Renal cortical epithelial cell (primary cell): ENCODE results near the gene PLAC1. TPM values are rescaled to one million over a fixed set of nuclear protein-coding genes. Genes with fewer than 3 reads are reported as not detected.

Source experiments
- DNase-seq: peaks from one replicate; pipeline ENCODE4 v3.0.0-alpha.2; 2011; ENCODE audit warnings: low read depth
- total RNA-seq: library from RNA; depleted of rRNA; stranded (reverse); fragments of >200 nt; gene quantifications from 2 replicates; pipeline ENCODE4 v1.2.3, GENCODE V29; 2014

PLAC1 gene
- total RNA-seq, 1 donor from 2014 or later: not detected

- DNase-seq: peak; percentile 94
Observed at GRCh38 chrX:134670134-134670924, 12.1 kb upstream of the PLAC1 start.

- peak; percentile 31 for DNase-seq
Observed at GRCh38 chrX:134669378-134670098, 11.3 kb upstream of the PLAC1 start.

GRCh38 chrX:134664202-134664601, 5.9 kb upstream of the PLAC1 start:
- DNase-seq: no peak

DNA sequence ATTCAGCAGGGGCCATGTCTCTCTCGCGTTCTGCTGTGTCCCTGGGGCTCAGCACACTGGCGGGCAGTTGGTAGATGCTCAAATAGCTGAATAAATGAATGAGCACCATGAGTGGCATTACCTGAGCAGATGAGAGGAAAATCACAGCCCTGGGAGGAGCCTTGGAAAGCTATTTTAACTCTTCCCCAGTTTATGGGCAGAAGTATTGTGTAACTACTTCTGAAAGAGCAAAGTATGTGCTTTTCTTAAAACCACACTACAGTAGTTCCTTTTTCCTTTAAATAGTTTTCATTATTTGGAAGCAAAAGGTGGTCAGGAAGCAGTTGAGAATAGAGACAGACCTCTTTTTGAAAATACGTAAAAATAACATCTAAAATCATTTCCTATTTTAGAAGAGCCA, 3.0 kb upstream of the PLAC1 start:
- peak; percentile 40 for DNase-seq

DNA sequence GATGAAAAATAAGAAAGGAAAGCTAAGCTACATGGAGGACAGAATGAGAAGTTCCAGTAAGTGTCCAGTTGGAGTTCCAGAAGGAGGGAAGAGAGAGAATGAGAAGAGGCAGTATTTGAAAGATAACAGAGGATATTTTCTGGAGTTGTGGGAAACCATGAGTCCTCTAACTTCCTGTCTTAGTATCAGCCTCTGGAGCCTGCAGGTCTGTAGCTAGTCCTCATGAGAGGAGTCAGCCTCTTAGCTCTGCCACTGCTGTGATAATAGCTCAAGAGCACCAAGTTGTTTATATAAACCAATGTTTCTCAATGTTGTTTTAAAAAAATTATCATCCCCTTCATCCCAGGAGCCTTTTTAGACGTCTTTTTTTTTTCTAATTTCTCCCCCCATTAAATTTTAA, 2.4 kb upstream of the PLAC1 start:
- no peak for DNase-seq

GRCh38 chrX:134659761-134660160, 1.5 kb upstream of the PLAC1 start:
- no peak for DNase-seq

DNA sequence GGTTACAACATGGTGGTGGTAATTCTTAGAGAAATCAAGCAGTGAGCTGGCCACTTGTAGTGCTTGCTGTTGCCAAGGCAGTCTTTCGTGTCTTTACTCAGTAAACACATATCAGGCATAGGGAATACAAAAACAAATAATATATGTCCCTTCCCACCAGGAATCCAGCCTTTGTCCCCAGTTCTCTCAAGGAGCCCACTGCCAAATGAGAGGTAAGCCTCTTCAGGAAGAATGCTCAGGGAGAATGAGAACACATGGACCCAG, 421 bp upstream of the PLAC1 start:
- no peak for DNase-seq

- DNase-seq: no peak
Observed at GRCh38 chrX:134654398-134655012, 3.8 kb downstream of the PLAC1 start.

DNA sequence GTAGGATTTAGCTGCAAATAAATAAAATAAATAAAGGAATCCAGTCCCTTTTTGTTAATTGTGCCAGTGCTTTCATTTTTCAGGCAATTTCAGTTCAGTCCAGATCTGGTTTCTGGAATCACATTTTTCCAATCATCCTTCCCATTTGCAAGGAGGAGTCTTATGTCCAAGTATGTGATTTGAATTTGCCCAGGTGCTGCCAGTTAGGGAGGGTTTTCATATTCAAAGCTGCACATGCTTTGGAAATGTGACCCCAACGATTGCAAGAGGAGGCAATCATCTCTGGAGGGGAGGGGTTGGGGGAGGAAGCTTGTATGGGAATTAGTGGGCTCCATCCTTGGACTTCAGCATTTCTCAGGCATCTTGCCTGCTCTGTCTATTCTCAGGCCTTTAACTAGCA, 4.4 kb downstream of the PLAC1 start:
- no peak for DNase-seq

DNA sequence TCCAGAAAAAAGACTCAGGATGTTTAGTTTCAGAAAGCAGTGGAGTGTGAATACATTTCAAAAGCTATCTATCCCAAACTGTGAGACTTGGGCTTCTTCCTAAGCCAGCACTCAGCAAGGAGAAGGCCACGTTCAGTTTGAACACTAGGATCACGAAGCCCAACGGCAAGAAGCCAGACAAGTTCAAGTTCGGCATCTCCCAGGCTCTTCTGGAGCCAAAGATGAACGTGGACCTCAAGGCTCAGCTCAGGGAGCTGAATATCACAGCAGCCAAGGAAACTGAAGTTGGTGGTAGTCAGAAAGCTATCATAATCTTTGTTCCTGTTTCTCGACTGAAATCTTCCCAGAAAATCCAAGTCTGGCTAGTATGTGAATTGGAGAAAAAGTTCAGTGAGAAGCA, 7.6 kb downstream of the PLAC1 start:
- DNase-seq: no peak

DNA sequence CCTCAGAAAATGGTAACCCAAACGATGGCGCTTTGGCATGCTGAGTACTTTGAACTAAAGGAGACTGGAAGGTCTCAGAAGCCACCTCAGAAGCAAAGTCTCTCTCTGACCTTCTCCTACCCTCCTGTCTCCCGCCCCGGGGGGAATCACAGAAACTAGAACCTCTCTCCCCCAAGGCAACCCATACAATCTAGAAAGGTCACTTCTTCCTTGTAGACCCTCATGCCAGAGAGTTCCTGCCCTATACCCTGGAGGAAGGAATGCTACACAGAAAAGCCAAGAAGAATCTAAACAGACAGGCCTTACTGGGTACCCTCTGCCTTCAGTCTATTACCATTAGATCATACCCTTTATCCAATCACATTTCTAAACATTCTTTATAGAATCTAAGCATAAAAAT, 8.5 kb downstream of the PLAC1 start:
- DNase-seq: no peak

DNA sequence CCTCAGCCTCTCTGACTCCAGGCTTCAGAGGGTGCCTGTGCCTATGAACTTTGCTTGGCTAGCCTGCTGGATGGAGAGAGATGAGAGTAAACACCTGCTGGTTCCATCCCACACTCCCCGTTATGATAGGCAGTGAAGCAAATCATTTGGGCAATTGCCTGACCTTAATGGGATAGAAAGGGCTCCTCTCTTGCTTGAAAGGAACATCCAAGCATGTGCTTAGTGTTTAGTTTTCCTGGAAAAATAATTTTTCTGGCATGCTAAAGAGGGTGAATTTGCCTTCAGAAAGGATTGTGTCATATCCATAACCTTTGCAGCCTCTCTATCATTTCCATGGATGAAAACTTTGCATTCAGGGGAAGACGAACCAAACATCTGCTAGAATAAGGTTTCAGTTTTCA, 10.8 kb downstream of the PLAC1 start:
- DNase-seq: no peak

DNA sequence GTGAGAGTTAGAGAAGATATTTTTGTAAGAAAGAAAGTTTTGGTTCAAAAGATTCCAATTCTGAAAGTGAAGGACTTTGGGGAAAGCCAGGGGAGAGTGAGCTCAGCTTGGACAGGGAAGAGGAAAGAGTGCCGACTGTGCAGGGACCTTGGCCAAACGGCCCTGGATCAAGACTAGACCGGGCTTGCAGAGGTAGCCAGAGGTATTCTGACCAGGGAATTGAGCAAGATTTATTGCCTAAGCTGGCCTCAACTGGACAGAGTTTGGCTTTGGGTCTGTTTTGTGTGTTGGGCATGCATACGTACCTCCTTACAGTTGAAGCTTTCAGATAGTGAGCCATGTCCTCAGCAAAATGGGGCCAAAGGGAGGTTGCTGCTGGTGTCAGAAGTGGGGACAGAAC, 11.6 kb downstream of the PLAC1 start:
- DNase-seq: no peak

GRCh38 chrX:134645936-134646543, 12.2 kb downstream of the PLAC1 start:
- DNase-seq: no peak

- DNase-seq: no peak
Observed at GRCh38 chrX:134642386-134642785, 15.9 kb downstream of the PLAC1 start.

DNA sequence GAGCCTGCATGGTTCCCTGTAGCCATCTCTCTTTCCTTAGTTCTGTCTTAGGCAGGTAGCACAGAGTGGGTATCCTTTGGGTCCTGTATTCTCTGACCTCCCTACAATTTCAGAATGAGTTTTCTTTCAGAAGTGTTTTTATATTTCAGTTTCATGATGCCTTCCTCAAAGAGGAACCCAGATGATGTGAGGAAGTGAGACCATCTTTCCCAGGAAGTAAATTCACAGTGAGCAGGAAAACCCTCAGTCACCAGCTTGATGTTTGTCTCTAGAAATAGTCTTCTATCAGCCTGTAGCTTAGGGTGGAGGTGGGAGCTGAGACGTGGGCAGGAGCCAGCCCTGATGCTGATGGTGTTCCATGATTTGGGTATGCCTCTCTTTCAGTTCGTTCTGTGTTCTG, 16.9 kb downstream of the PLAC1 start:
- no peak for DNase-seq

- no peak for DNase-seq
Observed at GRCh38 chrX:134640914-134641313, 17.4 kb downstream of the PLAC1 start.

GRCh38 chrX:134636851-134637250, 21.4 kb downstream of the PLAC1 start:
- DNase-seq: no peak

DNA sequence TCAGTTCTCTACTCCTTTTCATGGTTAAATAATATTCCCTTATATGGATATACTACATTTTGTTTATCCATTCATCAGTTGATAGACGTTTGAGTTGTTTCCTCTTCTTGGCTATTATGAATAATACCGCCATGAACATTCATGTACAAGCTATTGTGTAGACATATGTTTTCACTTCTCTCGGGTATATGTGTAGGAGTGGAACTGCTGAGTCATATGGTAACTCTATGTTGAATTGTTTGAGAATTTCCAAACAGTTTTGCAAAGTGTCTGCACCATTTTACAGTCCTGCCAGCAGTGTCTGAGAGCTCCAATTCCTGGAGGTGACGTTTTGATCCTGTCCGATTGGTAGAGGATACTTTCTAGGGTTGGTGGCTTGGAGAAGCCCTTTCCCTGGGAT, 23.6 kb downstream of the PLAC1 start:
- no peak for DNase-seq

DNA sequence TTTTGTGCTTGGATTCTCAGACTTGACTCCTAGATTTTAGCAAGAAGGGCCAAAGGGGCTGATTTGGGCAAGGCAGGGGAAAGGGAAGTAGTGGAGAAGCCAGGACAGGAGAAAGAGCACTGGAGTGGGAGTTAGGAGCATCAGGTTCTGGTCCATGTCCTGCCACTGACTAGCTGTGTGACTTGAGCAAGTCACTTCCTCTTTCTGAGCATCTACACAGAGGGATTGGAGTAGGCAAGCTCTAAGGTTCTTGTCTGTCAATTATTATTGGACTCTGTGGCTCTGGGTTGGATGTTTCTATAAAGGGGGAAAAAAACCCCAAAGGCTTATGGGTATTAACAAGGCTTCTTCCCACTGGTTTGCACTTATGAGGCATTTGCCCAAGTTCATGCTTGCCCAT, 24.4 kb downstream of the PLAC1 start:
- no peak for DNase-seq

DNA sequence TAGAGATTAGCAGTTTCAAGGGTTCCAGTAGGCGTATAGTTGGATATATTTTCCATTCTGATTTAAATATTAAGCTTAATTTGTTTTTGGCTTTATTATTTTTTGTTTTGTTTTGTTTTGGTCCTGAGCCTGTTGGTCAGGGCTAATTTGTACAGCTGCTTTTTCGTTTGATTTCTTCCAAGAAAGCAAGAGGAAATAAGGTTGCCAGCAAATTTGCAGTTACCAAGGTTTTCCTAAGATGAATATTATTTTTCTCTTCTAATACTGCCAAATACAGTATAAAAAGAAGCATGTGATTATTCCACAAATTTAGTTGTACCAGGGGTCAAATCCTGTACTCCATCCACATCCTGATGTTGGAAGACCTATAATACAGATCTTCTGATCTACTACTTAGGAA, 24.9 kb downstream of the PLAC1 start:
- DNase-seq: no peak

GRCh38 chrX:134632355-134632754, 25.9 kb downstream of the PLAC1 start:
- no peak for DNase-seq
